ENCODE results near the gene SFT2D3.

The SFT2D3 gene

GRCh38 chr2:127701193-127701650, at the start of gene SFT2D3:
Gene SFT2D3 (plus strand): TSS chr2:127701497. CDS start chr2:127701529, 32 bp downstream.
- Mint-ChIP-seq H3K27me3 (no peaks in the 10 kb centered on the region), H3K9me3 (no peaks in the 10 kb centered on the region), H3K4me1 (ENCODE audit: low read depth) (peaks cover 52% of the 10 kb centered on the region), H3K36me3 (ENCODE audit: low read depth) (peaks cover 35% of the 10 kb centered on the region), H3K4me3 (peak within 1 kb of the TSS; percentile 86), H3K27ac (peak within 1 kb of the TSS; percentile 99)
- intact Hi-C loops (cut with micrococcal nuclease): loop anchor here (2.0 to 5.0 kb wide), 3 partner anchors 28 to 174 kb away; partner anchors contain the start of gene IWS1

GRCh38 chr2:127651971-127652550, 49.2 kb upstream of the SFT2D3 start:
- H3K4me1 Mint-ChIP-seq (ENCODE audit: low read depth): peaks cover 30% of the 10 kb centered on the region
- peaks cover 8% of the 10 kb centered on the region for H3K27me3 Mint-ChIP-seq
- H3K36me3 Mint-ChIP-seq (ENCODE audit: low read depth): peaks cover 7% of the 10 kb centered on the region
- no peaks in the 10 kb centered on the region for H3K9me3 Mint-ChIP-seq
- H3K27ac Mint-ChIP-seq: no peak overlapping the region
- intact Hi-C loops (cut with micrococcal nuclease): no loop called here
- H3K4me3 Mint-ChIP-seq: no peak overlapping the region

GRCh38 chr2:127652786-127653357, 48.4 kb upstream of the SFT2D3 start:
- H3K4me1 Mint-ChIP-seq (ENCODE audit: low read depth): peaks cover 22% of the 10 kb centered on the region
- H3K27ac Mint-ChIP-seq: no peak overlapping the region
- H3K36me3 Mint-ChIP-seq (ENCODE audit: low read depth): peaks cover 7% of the 10 kb centered on the region
- no peak overlapping the region for H3K4me3 Mint-ChIP-seq
- H3K9me3 Mint-ChIP-seq: no peaks in the 10 kb centered on the region
- intact Hi-C loops (cut with micrococcal nuclease): no loop called here
- peaks cover 7% of the 10 kb centered on the region for H3K27me3 Mint-ChIP-seq

GRCh38 chr2:127653421-127654083, 47.7 kb upstream of the SFT2D3 start:
- H3K36me3 Mint-ChIP-seq (ENCODE audit: low read depth): peaks cover 7% of the 10 kb centered on the region
- peaks cover 7% of the 10 kb centered on the region for H3K27me3 Mint-ChIP-seq
- no peak overlapping the region for H3K4me3 Mint-ChIP-seq
- H3K27ac Mint-ChIP-seq: peak overlapping the region; percentile 11
- H3K9me3 Mint-ChIP-seq: no peaks in the 10 kb centered on the region
- H3K4me1 Mint-ChIP-seq (ENCODE audit: low read depth): peaks cover 18% of the 10 kb centered on the region
- intact Hi-C loops (cut with micrococcal nuclease): no loop called here

- intact Hi-C loops (cut with micrococcal nuclease): no loop called here
- Mint-ChIP-seq H3K27ac (peak overlapping the region; percentile 11), H3K4me1 (ENCODE audit: low read depth) (peaks cover 14% of the 10 kb centered on the region), H3K36me3 (ENCODE audit: low read depth) (peaks cover 7% of the 10 kb centered on the region), H3K9me3 (no peaks in the 10 kb centered on the region), H3K27me3 (peaks cover 7% of the 10 kb centered on the region), H3K4me3 (no peak overlapping the region)
Observed at GRCh38 chr2:127654084-127654837, 47.0 kb upstream of the SFT2D3 start.

- Mint-ChIP-seq H3K9me3 (no peaks in the 10 kb centered on the region), H3K4me1 (ENCODE audit: low read depth) (peaks cover 12% of the 10 kb centered on the region), H3K4me3 (no peak overlapping the region), H3K27me3 (peaks cover 7% of the 10 kb centered on the region), H3K36me3 (ENCODE audit: low read depth) (peaks cover 7% of the 10 kb centered on the region), H3K27ac (no peak overlapping the region)
- intact Hi-C loops (cut with micrococcal nuclease): no loop called here
Observed at GRCh38 chr2:127654838-127655175, 46.5 kb upstream of the SFT2D3 start.

GRCh38 chr2:127655209-127656073, 45.9 kb upstream of the SFT2D3 start:
- Mint-ChIP-seq H3K4me3 (no peak overlapping the region), H3K27ac (no peak overlapping the region), H3K36me3 (ENCODE audit: low read depth) (peaks cover 7% of the 10 kb centered on the region), H3K4me1 (ENCODE audit: low read depth) (peaks cover 15% of the 10 kb centered on the region), H3K27me3 (peaks cover 7% of the 10 kb centered on the region), H3K9me3 (no peaks in the 10 kb centered on the region)
- intact Hi-C loops (cut with micrococcal nuclease): no loop called here

GRCh38 chr2:127656569-127657231, 44.6 kb upstream of the SFT2D3 start:
- Mint-ChIP-seq H3K4me3 (no peak overlapping the region), H3K27me3 (peaks cover 4% of the 10 kb centered on the region), H3K4me1 (ENCODE audit: low read depth) (peaks cover 21% of the 10 kb centered on the region), H3K36me3 (ENCODE audit: low read depth) (peaks cover 7% of the 10 kb centered on the region), H3K9me3 (no peaks in the 10 kb centered on the region), H3K27ac (no peak overlapping the region)
- intact Hi-C loops (cut with micrococcal nuclease): no loop called here

GRCh38 chr2:127657232-127657595, 44.1 kb upstream of the SFT2D3 start:
- Mint-ChIP-seq H3K4me3 (no peak overlapping the region), H3K27ac (no peak overlapping the region), H3K4me1 (ENCODE audit: low read depth) (peaks cover 24% of the 10 kb centered on the region), H3K36me3 (ENCODE audit: low read depth) (peaks cover 7% of the 10 kb centered on the region), H3K9me3 (no peaks in the 10 kb centered on the region), H3K27me3 (peaks cover 6% of the 10 kb centered on the region)
- intact Hi-C loops (cut with micrococcal nuclease): no loop called here

- intact Hi-C loops (cut with micrococcal nuclease): no loop called here
- Mint-ChIP-seq H3K27me3 (peaks cover 11% of the 10 kb centered on the region), H3K4me3 (no peak overlapping the region), H3K4me1 (ENCODE audit: low read depth) (peaks cover 25% of the 10 kb centered on the region), H3K36me3 (ENCODE audit: low read depth) (peaks cover 5% of the 10 kb centered on the region), H3K9me3 (no peaks in the 10 kb centered on the region), H3K27ac (no peak overlapping the region)
Observed at GRCh38 chr2:127658146-127658545, 43.2 kb upstream of the SFT2D3 start.

- no peak overlapping the region for H3K4me3 Mint-ChIP-seq
- peaks cover 18% of the 10 kb centered on the region for H3K27me3 Mint-ChIP-seq
- H3K4me1 Mint-ChIP-seq (ENCODE audit: low read depth): peaks cover 32% of the 10 kb centered on the region
- H3K27ac Mint-ChIP-seq: no peak overlapping the region
- no peaks in the 10 kb centered on the region for H3K36me3 Mint-ChIP-seq (ENCODE audit: low read depth)
- no peaks in the 10 kb centered on the region for H3K9me3 Mint-ChIP-seq
- intact Hi-C loops (cut with micrococcal nuclease): no loop called here
Observed at GRCh38 chr2:127658641-127659407, 42.5 kb upstream of the SFT2D3 start.

GRCh38 chr2:127659408-127660290, 41.6 kb upstream of the SFT2D3 start:
- Mint-ChIP-seq H3K27me3 (peaks cover 23% of the 10 kb centered on the region), H3K4me3 (no peak overlapping the region), H3K36me3 (ENCODE audit: low read depth) (no peaks in the 10 kb centered on the region), H3K9me3 (no peaks in the 10 kb centered on the region), H3K4me1 (ENCODE audit: low read depth) (peaks cover 33% of the 10 kb centered on the region), H3K27ac (no peak overlapping the region)
- intact Hi-C loops (cut with micrococcal nuclease): no loop called here
